ENCODE measurements around the gene ISLR2.

ISLR2 gene

DNA sequence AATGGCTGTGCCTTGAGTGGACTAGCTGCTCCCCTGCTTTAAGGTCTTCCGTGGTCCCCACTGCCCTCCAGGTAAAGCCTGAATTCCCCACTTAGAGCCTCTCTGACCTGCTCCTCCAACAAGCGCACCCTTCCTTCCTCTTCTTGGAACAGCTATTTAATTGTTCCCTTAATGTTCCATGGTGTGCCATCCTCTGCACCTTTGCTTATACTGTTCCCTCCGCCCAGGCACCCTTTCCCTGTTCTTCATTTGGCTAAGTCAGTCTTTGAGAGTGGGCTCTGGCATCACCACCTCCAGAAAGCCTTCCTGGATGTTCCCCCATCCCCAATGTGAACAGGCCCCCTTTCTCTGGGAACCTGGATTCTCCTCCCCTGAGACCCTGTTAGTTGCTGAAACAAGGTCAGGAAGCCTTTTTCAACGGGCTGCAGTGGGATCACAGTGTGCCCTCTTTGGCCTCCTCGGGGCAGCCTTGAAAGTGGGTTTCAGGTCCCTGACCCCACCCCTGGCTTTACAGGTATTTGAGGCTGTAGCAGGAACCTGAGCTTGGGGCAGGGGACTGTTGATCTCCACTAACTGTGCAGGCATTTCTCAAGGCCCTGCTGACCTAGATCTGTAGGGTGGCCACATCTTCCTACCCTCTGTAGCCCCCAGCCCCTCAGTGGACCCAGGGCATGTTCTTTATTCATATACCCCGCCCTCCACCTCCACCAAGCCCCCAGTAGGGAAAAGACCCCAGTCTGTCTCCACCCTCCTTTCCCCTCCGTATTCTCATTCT lies 48.1 kb downstream of the ISLR2 start:
- no peak for DNase-seq

DNA sequence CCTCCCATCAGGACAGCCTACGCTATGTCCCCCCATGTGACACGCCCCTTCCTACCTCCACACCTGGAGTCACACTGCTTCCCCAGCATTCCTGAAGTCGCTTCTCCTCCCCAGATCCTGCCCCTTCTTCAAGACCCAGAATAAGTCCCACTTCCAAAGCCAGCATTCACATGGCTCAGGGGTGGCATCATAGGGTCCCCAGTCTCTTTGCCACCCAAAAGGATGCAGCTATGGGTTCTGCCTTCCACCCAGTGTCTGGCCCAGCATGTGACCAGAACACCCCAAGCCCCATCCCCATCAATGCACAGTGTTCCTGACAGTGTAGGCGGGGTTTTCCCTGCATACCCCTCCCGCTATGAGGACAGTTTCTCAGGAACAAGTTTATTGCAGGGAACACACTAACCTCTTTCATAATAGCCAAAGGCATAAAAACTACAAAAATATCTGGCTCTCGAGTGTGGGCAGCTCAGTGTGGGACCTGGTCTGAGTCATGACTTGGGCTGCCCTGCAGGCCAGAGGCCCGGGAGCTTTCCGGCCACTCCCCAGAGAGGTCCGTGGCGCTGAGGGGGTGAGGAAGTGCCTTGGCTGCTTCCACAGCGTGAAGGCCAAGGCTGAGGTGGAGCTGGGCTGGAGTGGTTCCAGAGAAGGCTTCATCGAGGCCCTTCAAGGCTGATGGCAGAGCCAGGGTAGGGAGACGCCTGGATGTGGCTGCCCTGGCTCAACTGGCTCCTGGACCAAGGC lies 48.9 kb downstream of the ISLR2 start:
- peak; percentile 85 for DNase-seq

DNA sequence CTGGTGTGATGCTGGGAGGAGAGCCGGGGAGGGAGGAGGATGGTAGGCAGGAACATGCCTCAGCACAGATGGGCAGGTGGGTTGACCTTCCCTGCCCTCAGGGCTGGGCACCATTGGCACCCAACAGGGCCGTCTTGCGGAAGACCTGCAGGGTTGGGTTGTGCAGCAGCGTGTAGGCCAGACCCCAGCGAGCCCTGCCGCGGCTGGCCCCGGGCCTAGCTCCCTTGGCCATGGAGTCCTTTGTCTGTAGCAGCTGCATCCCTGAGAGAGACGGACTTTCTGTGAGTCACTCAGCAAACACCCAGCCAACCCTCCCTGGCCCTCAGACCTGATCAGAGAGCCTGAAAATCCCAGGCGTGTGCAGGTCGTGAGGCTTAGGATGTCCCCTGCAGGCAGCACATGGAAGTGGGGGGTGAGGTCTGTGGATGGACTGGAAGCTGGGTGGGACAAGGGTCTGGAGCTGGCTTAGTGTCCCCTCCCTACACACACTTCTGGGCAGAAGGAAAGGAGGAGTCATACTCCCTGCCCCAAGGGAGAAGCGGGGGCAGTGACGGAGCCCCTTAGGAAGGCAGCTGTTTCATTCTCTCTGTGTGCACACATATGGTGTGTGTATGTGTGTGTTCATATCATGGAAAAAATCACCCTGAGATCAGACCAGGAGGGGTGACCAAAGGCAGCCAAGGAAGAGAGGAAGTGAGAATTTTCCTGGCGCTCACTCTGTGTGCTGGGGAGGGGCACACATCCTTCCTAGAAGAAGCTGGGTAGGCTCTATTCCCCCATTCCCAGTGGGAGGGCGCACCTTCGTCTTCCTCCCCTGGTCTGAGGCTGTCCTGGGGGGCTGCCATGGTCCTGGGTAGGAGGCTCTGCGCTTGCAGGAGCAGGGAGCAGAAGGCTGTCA lies 49.8 kb downstream of the ISLR2 start:
- DNase-seq, result peak; percentile 69

DNA sequence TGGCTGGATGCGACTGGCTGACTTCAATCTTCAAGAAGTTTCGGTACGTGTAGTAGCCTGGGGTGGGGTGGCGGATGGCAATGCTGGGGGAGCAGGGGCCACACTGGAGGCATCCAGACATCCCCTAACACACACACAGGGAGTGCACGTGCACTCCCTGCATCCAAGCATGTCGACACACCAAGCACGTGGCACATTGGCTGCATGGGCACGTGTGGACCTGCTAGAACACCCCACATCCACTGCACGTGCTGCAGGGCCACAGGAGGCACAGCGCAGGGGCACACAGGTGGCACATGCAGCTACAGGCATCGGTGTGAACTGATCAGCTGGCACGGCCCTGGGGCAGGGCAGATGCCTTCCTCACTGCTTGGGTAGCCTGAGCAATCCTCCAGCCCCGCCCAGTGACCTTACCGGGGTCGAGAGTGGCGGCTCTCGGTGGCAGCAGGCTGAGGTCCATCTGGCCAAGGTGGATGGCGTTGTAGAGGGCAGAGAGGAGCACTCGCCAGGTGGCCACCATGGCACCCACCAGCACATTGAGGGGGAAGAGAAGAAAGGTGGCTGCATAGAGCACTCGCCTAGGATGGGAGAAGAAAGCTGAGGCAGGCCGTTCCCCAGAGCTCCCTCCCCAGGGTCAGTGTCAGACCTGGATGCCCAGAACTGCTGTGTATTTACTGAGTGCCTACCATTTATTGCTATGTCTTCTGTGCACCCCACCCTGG lies 50.7 kb downstream of the ISLR2 start:
- DNase-seq, result no peak

DNA sequence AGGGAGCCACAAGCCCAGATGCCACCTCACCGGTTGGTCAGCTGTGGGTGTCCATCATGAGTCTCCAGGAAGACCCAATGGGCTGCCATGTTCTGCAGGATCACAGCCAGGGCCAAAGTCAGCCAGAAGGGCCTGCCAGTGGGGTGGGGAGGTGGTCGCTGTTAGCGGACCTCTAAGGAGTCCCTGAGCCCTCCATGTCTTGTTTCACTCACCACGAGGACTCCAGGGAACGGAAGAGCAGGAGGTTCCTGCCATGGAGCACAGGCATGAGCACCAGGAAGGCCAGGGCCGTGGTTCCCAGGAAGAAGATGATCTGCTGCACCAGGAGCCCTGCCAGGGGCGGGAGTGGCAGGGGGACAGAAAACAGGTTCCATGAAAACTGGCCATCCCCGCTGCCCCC lies 51.7 kb downstream of the ISLR2 start:
- no peak for DNase-seq

DNA sequence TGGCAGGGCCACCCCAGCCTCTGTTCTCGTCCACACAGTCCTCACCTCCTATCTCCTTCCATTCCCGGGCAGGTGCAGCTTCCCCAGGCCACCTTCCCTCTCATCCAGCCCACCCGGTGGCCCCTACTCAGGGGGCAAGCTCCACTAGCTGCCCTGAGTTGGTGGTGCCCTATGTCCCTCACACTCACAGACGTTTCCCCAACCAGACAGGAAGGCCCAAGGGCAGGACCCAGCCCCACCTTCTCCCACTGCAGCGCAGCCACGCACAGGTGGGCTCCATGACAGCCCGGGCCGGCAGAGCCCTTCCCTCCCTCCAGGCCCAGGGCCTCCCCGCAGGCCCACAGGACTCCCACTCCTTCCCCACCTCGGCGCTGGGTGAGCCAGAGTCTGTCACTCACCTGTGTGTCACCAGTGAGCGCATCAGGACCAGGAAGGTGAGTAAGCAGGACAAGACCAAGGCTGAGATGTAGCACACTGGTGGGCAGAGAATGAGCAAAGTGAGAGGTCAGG lies 54.3 kb downstream of the ISLR2 start:
- DNase-seq, result no peak

DNA sequence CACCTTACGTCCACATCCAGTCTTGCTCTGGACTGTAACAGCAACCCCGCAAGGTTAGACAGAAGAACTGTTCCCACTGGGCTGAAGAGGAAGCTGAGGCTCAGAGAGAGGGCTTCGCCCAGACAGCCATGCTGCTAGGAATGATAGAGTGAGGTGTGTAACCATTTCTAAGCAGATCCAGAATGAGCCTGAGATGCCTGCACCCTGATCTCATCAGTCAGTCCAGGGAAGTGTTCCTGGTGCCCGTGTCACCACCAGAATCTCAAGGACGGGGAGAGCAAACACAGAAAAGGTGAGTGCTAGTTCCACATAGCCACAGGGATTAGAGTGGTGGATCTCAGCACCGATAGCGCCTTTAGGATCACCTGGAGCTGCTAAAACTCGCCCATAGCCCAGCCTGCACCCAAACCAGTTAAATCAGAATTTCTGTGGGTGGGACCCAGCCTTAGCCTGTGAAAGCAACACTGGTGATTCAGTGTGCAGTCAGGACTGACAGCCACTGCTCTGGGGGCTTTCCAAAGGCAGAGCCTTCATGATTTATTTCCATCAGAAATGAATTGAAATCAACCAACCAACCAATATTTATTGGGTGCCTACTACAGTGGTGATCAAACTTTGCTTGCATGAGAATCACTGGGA lies 55.4 kb downstream of the ISLR2 start:
- DNase-seq, result no peak
